Keratinocyte (primary cell): Measurements from ENCODE around the gene COMT. TPM values are rescaled to one million over a fixed set of nuclear protein-coding genes. Genes with fewer than 3 reads are reported as not detected.

Source experiments
- DNase-seq: peaks from one replicate; pipeline ENCODE4 v3.0.0-alpha.2; 2011; ENCODE audit warnings: low read depth, missing footprints, low spot score
- FAIRE-seq: peaks from 2 replicates; lab custom pipeline; 2011; peaks lifted over from hg19 to GRCh38; lab: Jason Lieb, UNC
- H2AFZ ChIP-seq: 2 replicates; pipeline ENCODE4 v1.6.0; 2012; ENCODE audit warnings: low read length, control low read depth, inconsistent platforms; ENCODE audit not compliant: control insufficient read depth
- H3K27ac ChIP-seq: 2 replicates; pipeline ENCODE4 v1.5.1; 2011; ENCODE audit warnings: low read length; ENCODE audit not compliant: control insufficient read depth, insufficient read depth
- H3K27me3 ChIP-seq: 3 replicates; pipeline ENCODE4 v1.6.0; 2011; ENCODE audit warnings: low read length; ENCODE audit not compliant: control insufficient read depth, insufficient read depth; ENCODE audit errors: extremely low read depth
- H3K36me3 ChIP-seq, 2 experiments: 2 replicates in 1 of 2; 3 replicates in 1 of 2; pipeline ENCODE4 v1.5.1; 2011; ENCODE audit warnings: low read length in 2 of 2, mild to moderate bottlenecking in 1 of 2; ENCODE audit not compliant: control insufficient read depth in 2 of 2, insufficient read depth in 2 of 2; ENCODE audit errors: extremely low read depth in 1 of 2
- H3K4me1 ChIP-seq: 3 replicates; pipeline ENCODE4 v1.5.1; 2011; ENCODE audit warnings: low read length; ENCODE audit not compliant: control insufficient read depth, insufficient read depth; ENCODE audit errors: extremely low read depth
- H3K4me2 ChIP-seq: 3 replicates; pipeline ENCODE4 v1.6.0; 2011; ENCODE audit warnings: low read depth, low read length; ENCODE audit not compliant: control insufficient read depth, insufficient read depth; ENCODE audit errors: extremely low read depth
- H3K4me3 ChIP-seq, 3 experiments: fragments of 200-600 bp in 1 of 3; sonication (generic) in 1 of 3; 2 replicates in 2 of 3; 3 replicates in 1 of 3; pipeline ENCODE4 v1.5.1; 2011 to 2016; ENCODE audit warnings: low read length in 3 of 3, mild to moderate bottlenecking in 3 of 3, control low read depth in 2 of 3, inconsistent platforms in 1 of 3, low read depth in 1 of 3, mixed read lengths in 1 of 3, mixed run types in 1 of 3, moderate library complexity in 1 of 3; ENCODE audit not compliant: control insufficient read depth in 2 of 3, insufficient read depth in 2 of 3; ENCODE audit errors: extremely low read depth in 1 of 3
- H3K79me2 ChIP-seq: 2 replicates; pipeline ENCODE4 v1.6.0; 2012; ENCODE audit warnings: low read length; ENCODE audit not compliant: control insufficient read depth, insufficient read depth
- H3K9ac ChIP-seq: 3 replicates; pipeline ENCODE4 v1.6.0; 2011; ENCODE audit warnings: low read length; ENCODE audit not compliant: control insufficient read depth, insufficient read depth; ENCODE audit errors: extremely low read depth
- H3K9me1 ChIP-seq: 3 replicates; pipeline ENCODE4 v1.6.0; 2011; ENCODE audit warnings: low read length; ENCODE audit not compliant: control insufficient read depth, insufficient read depth; ENCODE audit errors: extremely low read depth
- H3K9me3 ChIP-seq: 2 replicates; pipeline ENCODE4 v1.5.1; 2012; ENCODE audit warnings: low read depth, low read length; ENCODE audit not compliant: control insufficient read depth
- H4K20me1 ChIP-seq: 3 replicates; pipeline ENCODE4 v1.6.0; 2011; ENCODE audit warnings: low read length; ENCODE audit not compliant: control insufficient read depth, insufficient read depth; ENCODE audit errors: extremely low read depth
- CTCF ChIP-seq, 3 experiments: IDR thresholded peaks in 1 of 3; conservative IDR thresholded peaks in 1 of 3; optimal IDR thresholded peaks in 1 of 3; 2 replicates in 2 of 3; 3 replicates in 1 of 3; pipeline versions ENCODE3 to v1.5.1; 2011; ENCODE audit warnings: low read length in 3 of 3, mild to moderate bottlenecking in 3 of 3, moderate library complexity in 2 of 3, control low read depth in 1 of 3, inconsistent platforms in 1 of 3; ENCODE audit not compliant: insufficient read depth in 2 of 3; ENCODE audit errors: extremely low read depth in 1 of 3
- EZH2 ChIP-seq: IDR thresholded peaks from one replicate; pipeline ENCODE4 v1.6.1; 2012; ENCODE audit warnings: inconsistent platforms, mild to moderate bottlenecking, low read length, moderate library complexity
- dilution Hi-C: fragments of 300-500 bp; cut with MboI; formaldehyde crosslinking; loops from one replicate; pipeline ENCODE4 v1.7.0; 2020; ENCODE audit warnings: low sequenced_read_pairs; ENCODE audit not compliant: extremely low pct_ligation_motif_present
- polyA plus RNA-seq, 5 experiments: library from polyadenylated mRNA; depleted of rRNA in 3 of 5; stranded (reverse) in 3 of 5; stranded (forward) in 1 of 5; unstranded in 1 of 5; fragments of >200 nt; gene quantifications; 1 replicate in 1 of 5; 2 replicates in 3 of 5; 3 replicates in 1 of 5; pipeline versions ENCODE4 v1.2.1 to v1.2.3, GENCODE V29; 2011 to 2012; ENCODE audit warnings: missing spikeins in 2 of 5, low read depth in 1 of 5, low replicate concordance in 1 of 5

The COMT gene
- polyA plus RNA-seq, 1 donor (not counting 4 experiments of a cell fraction or from before 2014, with no cell fraction given) = 139 TPM

- H3K27ac ChIP-seq = no peak overlapping the region
- H3K4me3 ChIP-seq = no peak overlapping the region
- H3K9me1 ChIP-seq = no peaks in the 10 kb centered on the region
- no peaks in the 10 kb centered on the region for H3K27me3 ChIP-seq
- no peak for DNase-seq
- no peak overlapping the region for H3K4me2 ChIP-seq
- FAIRE-seq = no peak
- no peaks in the 10 kb centered on the region for H3K9me3 ChIP-seq
- dilution Hi-C loops = no loop called here
- no peak overlapping the region for H3K9ac ChIP-seq
- no peaks in the 10 kb centered on the region for H3K79me2 ChIP-seq
- H2AFZ ChIP-seq = no peak overlapping the region
- H3K36me3 ChIP-seq = peaks cover 13 to 19% of the 10 kb centered on the region in 2 experiments
- no peak for TF ChIP-seq EZH2
- no peak for TF ChIP-seq CTCF (optimal IDR thresholded peaks at IDR 0.05 in 1 of 3, IDR thresholded peaks at IDR 0.05 in 1 of 3, conservative IDR thresholded peaks at IDR 0.05 in 1 of 3; ENCODE audit: extremely low read depth in 1 of 3, insufficient read depth in 2 of 3, low read length in 3 of 3)
- no peaks in the 10 kb centered on the region for H4K20me1 ChIP-seq
- no peaks in the 10 kb centered on the region for H3K4me1 ChIP-seq
Measured at GRCh38 chr22:19916941-19917340, 24.6 kb upstream of the COMT start.

- FAIRE-seq (no peak), DNase-seq (no peak)
- Histone ChIP-seq H3K27ac (no peak overlapping the region), H2AFZ (no peak overlapping the region), H3K36me3 (peaks cover 13 to 19% of the 10 kb centered on the region in 2 experiments), H3K9ac (no peak overlapping the region), H4K20me1 (no peaks in the 10 kb centered on the region), H3K4me3 (no peak overlapping the region), H3K79me2 (no peaks in the 10 kb centered on the region), H3K9me3 (no peaks in the 10 kb centered on the region), H3K4me1 (no peaks in the 10 kb centered on the region), H3K27me3 (no peaks in the 10 kb centered on the region), H3K4me2 (no peak overlapping the region), H3K9me1 (no peaks in the 10 kb centered on the region)
- TF ChIP-seq CTCF (optimal IDR thresholded peaks at IDR 0.05 in 1 of 3, IDR thresholded peaks at IDR 0.05 in 1 of 3, conservative IDR thresholded peaks at IDR 0.05 in 1 of 3; ENCODE audit: extremely low read depth in 1 of 3, insufficient read depth in 2 of 3, low read length in 3 of 3) (no peak), EZH2 (no peak)
- dilution Hi-C loops = no loop called here
Measured at GRCh38 chr22:19917389-19918138, 24.0 kb upstream of the COMT start.
